ENCODE results near the gene LRRC8C. TPM values are rescaled to one million over a fixed set of nuclear protein-coding genes. Genes with fewer than 3 reads are reported as not detected.
A peak's percentile ranks its signal among the peaks of the same experiment; 100 is the strongest.

LRRC8C gene
- total and polyA plus RNA-seq, 10 of the 15 experiments (the other 5 are each of a cell fraction or from before 2014, with no cell fraction given), result 2.3 to 16.3 (median 10.8) TPM

DNA sequence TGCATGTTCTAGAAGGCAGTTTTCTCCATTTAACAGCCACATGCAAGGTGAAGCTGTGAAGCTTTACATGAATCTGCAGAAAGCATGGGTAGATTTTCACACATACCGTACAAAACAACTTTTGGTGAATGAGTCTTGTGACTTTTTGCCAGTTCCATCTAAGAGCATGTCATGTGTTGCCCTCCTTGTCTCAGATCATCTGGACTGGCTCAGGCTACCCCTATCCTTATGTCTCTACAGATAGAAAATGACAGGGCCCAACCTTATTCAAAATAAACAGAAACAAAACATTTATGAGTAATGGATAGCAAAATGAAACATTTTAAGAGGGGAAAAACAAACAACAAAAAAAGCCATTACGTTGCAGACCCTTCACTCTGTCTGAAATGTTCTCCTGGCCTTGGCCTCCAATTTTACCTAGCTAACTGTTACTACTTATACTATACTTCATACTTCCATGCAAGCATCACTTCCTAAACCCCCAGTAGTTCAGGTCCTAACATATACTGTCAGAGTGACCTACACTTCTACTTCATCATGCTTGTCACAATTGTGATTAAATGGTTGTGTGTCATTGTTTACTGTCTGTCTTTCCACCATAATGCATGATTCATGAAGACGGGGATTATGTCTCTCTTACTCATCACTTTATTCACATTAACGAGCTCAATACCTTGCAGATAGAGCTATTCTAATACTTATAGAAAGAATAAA is 39.0 kb downstream of the LRRC8C start:
- DNase-seq (ENCODE audit: low read depth, low spot score) (no peak), FAIRE-seq (no peak), ATAC-seq (no peak)
- Histone ChIP-seq H3K79me2 (ENCODE audit: control insufficient read depth, insufficient read depth, low read length) (peaks cover 28% of the 10 kb centered on the region), H3K27me3 (replicated peaks in 1 of 2; ENCODE audit: control insufficient read depth in 2 of 2, insufficient read depth in 2 of 2, low read length in 1 of 2) (no peaks in the 10 kb centered on the region), H4K20me1 (ENCODE audit: control insufficient read depth, insufficient read depth) (no peaks in the 10 kb centered on the region), H3K9me3 (replicated peaks; ENCODE audit: control insufficient read depth, insufficient read depth, low read length) (no peaks in the 10 kb centered on the region; the same call in 2 of the 3 replicates), H3K4me2 (ENCODE audit: control insufficient read depth, insufficient read depth) (peak overlapping the region; percentile 20; the same call in 1 of the 2 replicates), H3K36me3 (ENCODE audit: control insufficient read depth in 2 of 2, insufficient read depth in 2 of 2, low read length in 1 of 2) (no peaks in the 10 kb centered on the region), H3K4me1 (ENCODE audit: control insufficient read depth, insufficient read depth, low read length) (peaks cover 32% of the 10 kb centered on the region), H3K4me3 (no peak overlapping the region), H2AFZ (ENCODE audit: control insufficient read depth, low read depth, low read length) (no peak overlapping the region), H3K9ac (ENCODE audit: control insufficient read depth, insufficient read depth, low read length) (no peak overlapping the region), H3K27ac (ENCODE audit: control insufficient read depth, insufficient read depth) (no peak overlapping the region)
- POLR2A ChIA-PET, result interaction anchor here (1.0 to 6.6 kb wide), 3 partner anchors 10 to 37 kb away, joined by 3 to 57 read pairs (median 3); no protein-coding TSS in a partner anchor
- in situ Hi-C loops (cut with MboI) (no loop called here), intact Hi-C loops (cut with micrococcal nuclease; ENCODE audit: unreplicated experiment) (loop anchor here (5.0 kb wide), 1 partner anchor 40 kb away; the partner anchor contains the start of gene LRRC8C)
- SMC1A ChIA-PET (ENCODE audit: uncharacterized antibody, unreplicated experiment), result interaction anchor here (0.7 to 15.5 kb wide), 12 partner anchors 9 to 110 kb away, joined by 3 to 353 read pairs (median 8); partner anchors contain the start of gene LRRC8C
- RAD21 ChIA-PET (ENCODE audit: unreplicated experiment), result interaction anchor here (1.1 to 7.6 kb wide), 8 partner anchors 13 to 91 kb away, joined by 3 to 76 read pairs (median 8); no protein-coding TSS in a partner anchor
- 73% methylated on average over 4 of the region's 4 CpGs for WGBS (ENCODE audit: insufficient coverage, insufficient replicate concordance, low lambda C conversion rate, missing lambda C conversion rate)
- CTCF ChIA-PET, result interaction anchor here (0.9 to 3.7 kb wide), 5 partner anchors 9 to 49 kb away, joined by 3 to 18 read pairs (median 5); no protein-coding TSS in a partner anchor
- TF ChIP-seq RB1 (IDR thresholded peaks at IDR 0.05; ENCODE audit: borderline replicate concordance) (no peak), WRNIP1 (IDR thresholded peaks at IDR 0.05; ENCODE audit: borderline replicate concordance, low read depth, low read length) (no peak), CBFB (IDR thresholded peaks at IDR 0.05; ENCODE audit: low read depth) (no peak), STAT1 (conservative IDR thresholded peaks at IDR 0.05) (no peak), FOS (IDR thresholded peaks at IDR 0.05; ENCODE audit: borderline replicate concordance, extremely low read depth, insufficient read length) (no peak), DPF2 (IDR thresholded peaks at IDR 0.05) (no peak)
- TF ChIP-seq, protein P1, sequence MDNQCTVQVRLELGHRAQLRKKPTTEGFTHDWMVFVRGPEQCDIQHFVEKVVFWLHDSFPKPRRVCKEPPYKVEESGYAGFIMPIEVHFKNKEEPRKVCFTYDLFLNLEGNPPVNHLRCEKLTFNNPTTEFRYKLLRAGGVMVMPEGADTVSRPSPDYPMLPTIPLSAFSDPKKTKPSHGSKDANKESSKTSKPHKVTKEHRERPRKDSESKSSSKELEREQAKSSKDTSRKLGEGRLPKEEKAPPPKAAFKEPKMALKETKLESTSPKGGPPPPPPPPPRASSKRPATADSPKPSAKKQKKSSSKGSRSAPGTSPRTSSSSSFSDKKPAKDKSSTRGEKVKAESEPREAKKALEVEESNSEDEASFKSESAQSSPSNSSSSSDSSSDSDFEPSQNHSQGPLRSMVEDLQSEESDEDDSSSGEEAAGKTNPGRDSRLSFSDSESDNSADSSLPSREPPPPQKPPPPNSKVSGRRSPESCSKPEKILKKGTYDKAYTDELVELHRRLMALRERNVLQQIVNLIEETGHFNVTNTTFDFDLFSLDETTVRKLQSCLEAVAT (IDR thresholded peaks at IDR 0.05), result no peak
- BruUV-seq (replicated peaks), result no TSS peak
